HCT116 (cell line): ENCODE data around the gene ZNF133. TPM values are rescaled to one million over a fixed set of nuclear protein-coding genes. Genes with fewer than 3 reads are reported as not detected.

Experiments
- ATAC-seq: fragments of 200-7000 bp; cut with Tn5 transposase; 2 replicates; pipeline ENCODE4 v1.9.1; 2020; ENCODE audit warnings: mild to moderate bottlenecking, moderate library complexity
- BruUV-seq: library from RNA; stranded (reverse); fragments of 400-500 nt; replicated peaks from 2 replicates; lab custom pipeline; 2021; lab: Mats Ljungman, UMichigan
- CTCF ChIA-PET: fragments of 300-600 bp; sonication (Branson Sonifier 250); formaldehyde crosslinking; loops from one replicate; lab custom pipeline; 2021; ENCODE audit warnings: antibody characterized with exemption; lab: Charles Lee
- POLR2A ChIA-PET: fragments of 300-600, 350-600 bp; sonication (Branson Sonifier 250); formaldehyde crosslinking; loops from one replicate; lab custom pipeline; 2021; ENCODE audit warnings: antibody characterized with exemption; lab: Charles Lee
- RAD21 ChIA-PET, 2 experiments: fragments of 300-600 bp; sonication (Branson Sonifier 250); formaldehyde crosslinking; loops; one replicate each; lab custom pipeline; 2023; ENCODE audit warnings: low total read pairs in 2 of 2; ENCODE audit not compliant: uncharacterized antibody in 2 of 2, unreplicated experiment in 2 of 2, low non-redundant PET in 1 of 2; lab: Charles Lee
- DNase-seq: peaks from one replicate; pipeline ENCODE4 v3.0.0-alpha.2; 2010; ENCODE audit warnings: low read depth, low spot score
- H2AFZ ChIP-seq: fragments of 200-600 bp; shearing (Covaris generic), sonication (generic); 2 replicates; pipeline ENCODE4 v1.6.1; 2017; ENCODE audit warnings: low read depth, mixed run types, mixed read lengths, antibody characterized with exemption, low read length; ENCODE audit not compliant: poor library complexity, severe bottlenecking
- H3K27ac ChIP-seq: 2 replicates; pipeline ENCODE4 v1.5.1; 2012; ENCODE audit warnings: low read depth, low read length
- H3K27me3 ChIP-seq: fragments of 200-600 bp; sonication (generic); 2 replicates; pipeline ENCODE4 v1.6.1; 2016; ENCODE audit warnings: mixed run types, low read length, mixed read lengths; ENCODE audit not compliant: insufficient read depth
- H3K36me3 ChIP-seq, 2 experiments: fragments of 200-500 bp in 1 of 2; fragments of 200-600 bp in 1 of 2; sonication (Bioruptor generic) in 1 of 2; sonication (generic) in 1 of 2; 2 replicates each; pipeline versions ENCODE4 v1.5.1 to v1.6.1; 2014 to 2016; ENCODE audit warnings: low read length in 2 of 2, inconsistent platforms in 1 of 2, mixed read lengths in 1 of 2, mixed run types in 1 of 2; ENCODE audit not compliant: insufficient read depth in 2 of 2, control insufficient read depth in 1 of 2
- H3K4me1 ChIP-seq, 2 experiments: fragments of 200-600 bp in 1 of 2; sonication (generic) in 1 of 2; 2 replicates each; pipeline versions ENCODE4 v1.5.1 to v1.6.1; 2012 to 2017; ENCODE audit warnings: low read length in 2 of 2, inconsistent platforms in 1 of 2, mild to moderate bottlenecking in 1 of 2, mixed read lengths in 1 of 2, mixed run types in 1 of 2, moderate library complexity in 1 of 2; ENCODE audit not compliant: insufficient read depth in 2 of 2, control insufficient read depth in 1 of 2
- H3K4me2 ChIP-seq: fragments of 200-600 bp; sonication (generic); 2 replicates; pipeline ENCODE4 v1.6.1; 2017; ENCODE audit warnings: mixed run types, low read length, mixed read lengths
- H3K4me3 ChIP-seq, 2 experiments: fragments of 200-600 bp in 1 of 2; sonication (generic) in 1 of 2; replicated peaks in 1 of 2; 2 replicates each; pipeline ENCODE4 v1.5.1; 2011 to 2016; ENCODE audit warnings: low read length in 2 of 2, control low read depth in 1 of 2, low read depth in 1 of 2, mild to moderate bottlenecking in 1 of 2, mixed read lengths in 1 of 2, mixed run types in 1 of 2
- H3K79me2 ChIP-seq: fragments of 200-600 bp; sonication (generic); 2 replicates; pipeline ENCODE4 v1.6.1; 2017; ENCODE audit warnings: mild to moderate bottlenecking, mixed run types, low read length, moderate library complexity, mixed read lengths; ENCODE audit not compliant: insufficient read depth
- H3K9ac ChIP-seq: fragments of 200-600 bp; sonication (generic); 2 replicates; pipeline ENCODE4 v1.6.1; 2016; ENCODE audit warnings: low read length, mixed read lengths
- H3K9me2 ChIP-seq: fragments of 200-600 bp; sonication (generic), shearing (Covaris generic); 2 replicates; pipeline ENCODE4 v1.6.1; 2017; ENCODE audit warnings: mixed run types, mild to moderate bottlenecking, moderate library complexity; ENCODE audit not compliant: insufficient read depth
- H3K9me3 ChIP-seq, 2 experiments: fragments of 200-500 bp in 1 of 2; fragments of 200-600 bp in 1 of 2; sonication (Bioruptor generic) in 1 of 2; sonication (generic) in 1 of 2; 2 replicates each; pipeline ENCODE4 v1.6.1; 2014 to 2017; ENCODE audit warnings: low read length in 2 of 2, mixed read lengths in 2 of 2, inconsistent platforms in 1 of 2, low read depth in 1 of 2, mild to moderate bottlenecking in 1 of 2, mixed run types in 1 of 2, moderate library complexity in 1 of 2; ENCODE audit not compliant: control insufficient read depth in 1 of 2, insufficient read depth in 1 of 2
- H4K20me1 ChIP-seq: fragments of 200-600 bp; sonication (generic), shearing (Covaris generic); 2 replicates; pipeline ENCODE4 v1.6.1; 2017; ENCODE audit warnings: mixed run types, mild to moderate bottlenecking, moderate library complexity; ENCODE audit not compliant: insufficient read depth
- CBX3 ChIP-seq: IDR thresholded peaks from 2 replicates; pipeline ENCODE4 v1.6.1; 2012; ENCODE audit warnings: low read depth
- CTCF ChIP-seq, 3 experiments: fragments of 200-600 bp in 1 of 3; sonication (generic) in 1 of 3; IDR thresholded peaks in 2 of 3; conservative IDR thresholded peaks in 1 of 3; 2 replicates each; pipeline ENCODE4 v1.5.1; 2012 to 2017; ENCODE audit warnings: low read depth in 2 of 3, low read length in 2 of 3, antibody characterized with exemption in 1 of 3, borderline replicate concordance in 1 of 3, control low read depth in 1 of 3, mild to moderate bottlenecking in 1 of 3, mixed read lengths in 1 of 3, mixed run types in 1 of 3, moderate library complexity in 1 of 3; ENCODE audit not compliant: insufficient read depth in 1 of 3
- POLR2AphosphoS5 ChIP-seq: IDR thresholded peaks from 2 replicates; pipeline ENCODE4 v1.6.1; 2011; ENCODE audit warnings: mild to moderate bottlenecking, low read depth, low read length, moderate library complexity
- RAD21 ChIP-seq: IDR thresholded peaks from 2 replicates; pipeline ENCODE4 v1.6.1; 2012; ENCODE audit warnings: low read depth, mild to moderate bottlenecking
- REST ChIP-seq: IDR thresholded peaks from 2 replicates; pipeline ENCODE4 v1.6.1; 2012; ENCODE audit warnings: low read depth
- intact Hi-C: fragments of 100-400 bp; cut with micrococcal nuclease; formaldehyde crosslinking; loops from 2 replicates; pipeline ENCODE4 v1.10.0; 2022
- total RNA-seq: library from RNA; stranded (reverse); gene quantifications from one replicate; pipeline ENCODE4 v1.2.1, GENCODE V29; 2021; ENCODE audit not compliant: unreplicated experiment

Gene ZNF133
- total RNA-seq, 1 experiment from 2014 or later: 9.3 TPM

GRCh38 chr20:18276821-18277220, 11.5 kb upstream of the ZNF133 start:
- no peaks in the 10 kb centered on the region for H3K9me2 ChIP-seq
- H3K27me3 ChIP-seq: no peaks in the 10 kb centered on the region
- no peaks in the 10 kb centered on the region for H3K79me2 ChIP-seq
- DNase-seq (peak; percentile 67), ATAC-seq (peak; percentile 98)
- H3K4me2 ChIP-seq: peak overlapping the region; percentile 29; the same call in 1 of the 2 replicates
- no peak for TF ChIP-seq POLR2AphosphoS5
- TF ChIP-seq CTCF (IDR thresholded peaks at IDR 0.05 in 2 of 3, conservative IDR thresholded peaks at IDR 0.05 in 1 of 3; ENCODE audit: borderline replicate concordance in 1 of 3, insufficient read depth in 1 of 3, low read depth in 2 of 3, low read length in 2 of 3): peak; percentile 77 to 89 (median 87); a peak in 5 of 6 replicates
- peak; percentile 94 for TF ChIP-seq RAD21
- TF ChIP-seq REST: no peak
- peak; percentile 21; the same call in 1 of the 2 replicates for TF ChIP-seq CBX3
- no peak overlapping the region for H3K27ac ChIP-seq
- ChIA-PET CTCF (interaction anchor here (1.0 to 2.1 kb wide), 5 partner anchors 9 to 310 kb away, joined by 3 to 9 read pairs (median 4); partner anchors contain the start of gene ZNF133), POLR2A (no interaction called here), RAD21 (no interaction called here)
- BruUV-seq: no TSS peak
- H3K9me3 ChIP-seq: no peaks in the 10 kb centered on the region
- intact Hi-C loops: loop anchor here (1.0 to 10.0 kb wide), 6 partner anchors 80 to 772 kb away; partner anchors contain the start of genes KAT14, MGME1, OVOL2 and PET117
- H3K9ac ChIP-seq: no peak overlapping the region
- no peak overlapping the region for H3K4me3 ChIP-seq
- H3K4me1 ChIP-seq: 0 out of 4 replicates have a peak, but pooled peaks cover 0 to 4% of the 10 kb centered on the region in 2 experiments
- H3K36me3 ChIP-seq: no peaks in the 10 kb centered on the region
- no peaks in the 10 kb centered on the region for H4K20me1 ChIP-seq
- peak overlapping the region; percentile 84 for H2AFZ ChIP-seq
